Sigmoid colon (tissue), 7 donors: ENCODE data around the gene DUSP11. TPM values are rescaled to one million over a fixed set of nuclear protein-coding genes. Genes with fewer than 3 reads are reported as not detected.

Source experiments
- DNase-seq: peaks from one replicate; pipeline ENCODE4 v3.0.0-alpha.2; 2019
- H3K27ac ChIP-seq, 4 donors: fragments of 200-600 bp; sonication (generic); one replicate each; pipeline ENCODE4 v1.5.1; 2016 to 2019; ENCODE audit warnings: mild to moderate bottlenecking in 1 of 4
- H3K27me3 ChIP-seq, 3 donors: fragments of 200-600 bp; sonication (generic); one replicate each; pipeline ENCODE4 v1.5.1; 2019; ENCODE audit warnings: mild to moderate bottlenecking in 1 of 3
- H3K36me3 ChIP-seq, 4 donors: fragments of 200-600 bp; sonication (generic); one replicate each; pipeline ENCODE4 v1.5.1; 2016 to 2019
- H3K4me1 ChIP-seq, 4 donors: fragments of 200-600 bp; sonication (generic); one replicate each; pipeline ENCODE4 v1.5.1; 2017 to 2019
- H3K4me3 ChIP-seq, 4 donors: fragments of 200-600 bp; sonication (generic); one replicate each; pipeline ENCODE4 v1.5.1; 2017 to 2019; ENCODE audit warnings: mild to moderate bottlenecking in 2 of 4, moderate library complexity in 1 of 4
- H3K9me3 ChIP-seq, 4 donors: fragments of 200-600 bp in 3 of 4; sonication (generic) in 3 of 4; one replicate each; pipeline versions ENCODE4 v1.5.1 to v1.6.1; 2013 to 2019
- EP300 ChIP-seq, 4 donors: sonication (generic); formaldehyde crosslinking; IDR thresholded peaks; one replicate each; pipeline ENCODE4 v1.6.1; 2017; ENCODE audit warnings: antibody characterized with exemption in 4 of 4
- POLR2A ChIP-seq, 2 donors: fragments of 450-650 bp; IDR thresholded peaks; one replicate each; pipeline ENCODE4 v1.6.1; 2016; ENCODE audit warnings: antibody characterized with exemption in 2 of 2, mild to moderate bottlenecking in 2 of 2, moderate library complexity in 2 of 2
- POLR2AphosphoS5 ChIP-seq, 4 donors: sonication (generic); formaldehyde crosslinking; IDR thresholded peaks; one replicate each; pipeline ENCODE4 v1.6.1; 2017; ENCODE audit warnings: antibody characterized with exemption in 4 of 4
- WGBS, 2 donors: extraction: QIAGEN DNeasy Blood & Tissue Kit; methylation state at CpG; one replicate each; pipeline ENCODE4 v1.1.7; 2013; 5-methylcytosine and 5-hydroxymethylcytosine counted together
- intact Hi-C: fragments of 100-400 bp; cut with DNase I; formaldehyde crosslinking; loops from one replicate; pipeline ENCODE4 v1.15.1; 2023
- polyA plus RNA-seq, 3 donors: library from polyadenylated mRNA; stranded (reverse); fragments of 200-250 nt; gene quantifications; one replicate each; pipeline ENCODE4 v1.2.3, GENCODE V29; 2013
- total RNA-seq, 4 donors: library from RNA; depleted of rRNA; stranded (reverse); fragments of >200 nt; gene quantifications; one replicate each; pipeline ENCODE4 v1.1.0, GENCODE V29; 2016
- TF ChIP-seq, protein P1 (sequence below), 4 experiments: fragments of 450-650 bp in 3 of 4; fragments of 200-600 bp in 1 of 4; IDR thresholded peaks; one replicate each; pipeline ENCODE4 v1.5.1; 2016 to 2019; ENCODE audit warnings: antibody characterized with exemption in 4 of 4, mild to moderate bottlenecking in 3 of 4, moderate library complexity in 2 of 4
- donor health status: healthy with polysubstance abuse.
- donor health status: Bipolar disorder and iron deficiency.
- donor health status: healthy.

The DUSP11 gene
- total and polyA plus RNA-seq, 7 donors: 12.9 to 34.7 (median 25.3) TPM

GRCh38 chr2:73827018-73827417, 47.1 kb upstream of the DUSP11 start:
- Histone ChIP-seq H3K27ac (peak overlapping the region in 2 of 4 donors; percentile 38 to 96), H3K4me3 (no peak overlapping the region), H3K4me1 (peaks cover 0 to 55% (median 35%) of the 10 kb centered on the region in 4 donors), H3K9me3 (no peaks in the 10 kb centered on the region), H3K27me3 (no peaks in the 10 kb centered on the region), H3K36me3 (no peaks in the 10 kb centered on the region)
- 13 to 24% methylated on average over 2 of the region's 2 CpGs for WGBS, 2 donors
- intact Hi-C loops: loop anchor here (10.0 kb wide), 4 partner anchors 158 to 648 kb away; partner anchors contain the start of genes MRPL53 and TET3
- TF ChIP-seq POLR2A (IDR thresholded peaks at IDR 0.05) (no peak), POLR2AphosphoS5 (IDR thresholded peaks at IDR 0.05) (no peak), EP300 (IDR thresholded peaks at IDR 0.05) (no peak)
- TF ChIP-seq, protein P1, sequence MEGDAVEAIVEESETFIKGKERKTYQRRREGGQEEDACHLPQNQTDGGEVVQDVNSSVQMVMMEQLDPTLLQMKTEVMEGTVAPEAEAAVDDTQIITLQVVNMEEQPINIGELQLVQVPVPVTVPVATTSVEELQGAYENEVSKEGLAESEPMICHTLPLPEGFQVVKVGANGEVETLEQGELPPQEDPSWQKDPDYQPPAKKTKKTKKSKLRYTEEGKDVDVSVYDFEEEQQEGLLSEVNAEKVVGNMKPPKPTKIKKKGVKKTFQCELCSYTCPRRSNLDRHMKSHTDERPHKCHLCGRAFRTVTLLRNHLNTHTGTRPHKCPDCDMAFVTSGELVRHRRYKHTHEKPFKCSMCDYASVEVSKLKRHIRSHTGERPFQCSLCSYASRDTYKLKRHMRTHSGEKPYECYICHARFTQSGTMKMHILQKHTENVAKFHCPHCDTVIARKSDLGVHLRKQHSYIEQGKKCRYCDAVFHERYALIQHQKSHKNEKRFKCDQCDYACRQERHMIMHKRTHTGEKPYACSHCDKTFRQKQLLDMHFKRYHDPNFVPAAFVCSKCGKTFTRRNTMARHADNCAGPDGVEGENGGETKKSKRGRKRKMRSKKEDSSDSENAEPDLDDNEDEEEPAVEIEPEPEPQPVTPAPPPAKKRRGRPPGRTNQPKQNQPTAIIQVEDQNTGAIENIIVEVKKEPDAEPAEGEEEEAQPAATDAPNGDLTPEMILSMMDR (IDR thresholded peaks at IDR 0.05): peak in 3 of 4 experiments; percentile 16 to 41 (median 26)
- no peak for DNase-seq

DNA sequence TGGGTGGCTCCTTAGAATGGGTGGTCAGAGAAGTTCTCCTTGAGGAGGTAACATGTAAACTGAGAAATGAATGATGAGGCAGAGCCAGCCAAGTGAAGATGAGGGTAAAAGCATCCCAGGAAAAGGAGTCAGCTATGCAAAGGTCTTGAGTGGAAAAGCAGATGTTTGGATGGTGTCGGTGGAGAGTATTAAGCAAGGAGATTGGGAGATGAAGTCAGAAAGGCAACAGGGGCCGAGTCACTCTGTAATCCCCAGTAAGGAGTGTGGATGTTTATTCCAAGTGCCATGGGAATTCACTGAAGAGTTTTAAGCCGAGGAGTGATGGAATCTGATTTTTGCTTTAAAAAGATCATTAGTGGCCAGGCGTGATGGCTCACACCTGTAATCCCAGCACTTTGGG, 45.5 kb upstream of the DUSP11 start:
- no peak for TF ChIP-seq EP300 (IDR thresholded peaks at IDR 0.05)
- no peak for TF ChIP-seq POLR2AphosphoS5 (IDR thresholded peaks at IDR 0.05)
- TF ChIP-seq POLR2A (IDR thresholded peaks at IDR 0.05): no peak
- TF ChIP-seq, protein P1 (IDR thresholded peaks at IDR 0.05): no peak
- no peak overlapping the region for H3K27ac ChIP-seq
- no peaks in the 10 kb centered on the region for H3K9me3 ChIP-seq
- intact Hi-C loops: loop anchor here (10.0 kb wide), 4 partner anchors 159 to 649 kb away; partner anchors contain the start of genes MRPL53 and TET3
- no peak for DNase-seq
- H3K36me3 ChIP-seq: no peaks in the 10 kb centered on the region
- no peak overlapping the region for H3K4me3 ChIP-seq
- H3K4me1 ChIP-seq: peaks cover 0 to 45% (median 28%) of the 10 kb centered on the region in 4 donors
- no peaks in the 10 kb centered on the region for H3K27me3 ChIP-seq
- 91 to 92% methylated on average over 4 of the region's 4 CpGs for WGBS, 2 donors

- peaks cover 0 to 33% (median 18%) of the 10 kb centered on the region in 4 donors for H3K4me1 ChIP-seq
- H3K27me3 ChIP-seq: no peaks in the 10 kb centered on the region
- H3K36me3 ChIP-seq: no peaks in the 10 kb centered on the region
- no peak for DNase-seq
- H3K9me3 ChIP-seq: no peaks in the 10 kb centered on the region
- intact Hi-C loops: loop anchor here (10.0 kb wide), 4 partner anchors 161 to 651 kb away; partner anchors contain the start of genes MRPL53 and TET3
- TF ChIP-seq, protein P1 (IDR thresholded peaks at IDR 0.05): peak; percentile 57 to 83 (median 73)
- no peak for TF ChIP-seq POLR2A (IDR thresholded peaks at IDR 0.05)
- WGBS, 2 donors: 5 to 13% methylated on average over 3 of the region's 3 CpGs
- no peak overlapping the region for H3K4me3 ChIP-seq
- peak overlapping the region in 1 of 4 donors; percentile 1 for H3K27ac ChIP-seq
Observed at GRCh38 chr2:73823916-73824523, 44.1 kb upstream of the DUSP11 start.

GRCh38 chr2:73823416-73823815, 43.5 kb upstream of the DUSP11 start:
- no peak for TF ChIP-seq POLR2A (IDR thresholded peaks at IDR 0.05)
- no peak for TF ChIP-seq EP300 (IDR thresholded peaks at IDR 0.05)
- TF ChIP-seq, protein P1 (IDR thresholded peaks at IDR 0.05): no peak
- TF ChIP-seq POLR2AphosphoS5 (IDR thresholded peaks at IDR 0.05): no peak
- intact Hi-C loops: loop anchor here (10.0 kb wide), 4 partner anchors 161 to 651 kb away; partner anchors contain the start of genes MRPL53 and TET3

More at GRCh38 chr2:73823416-73823815, 43.5 kb upstream of the DUSP11 start:
- Histone ChIP-seq H3K36me3 (no peaks in the 10 kb centered on the region), H3K9me3 (no peaks in the 10 kb centered on the region), H3K27me3 (no peaks in the 10 kb centered on the region), H3K4me1 (peaks cover 0 to 31% (median 17%) of the 10 kb centered on the region in 4 donors), H3K27ac (no peak overlapping the region), H3K4me3 (no peak overlapping the region)
- 21 to 65% methylated on average over 2 of the region's 2 CpGs for WGBS, 2 donors
- DNase-seq: no peak
